Heart left ventricle (tissue), 13 donors: ENCODE measurements around the gene CLCN3.

ENCODE experiments used
- POLR2A ChIP-seq, 2 donors: fragments of 450-650 bp; IDR thresholded peaks; one replicate each; pipeline ENCODE4 v1.6.1; 2017; ENCODE audit warnings: antibody characterized with exemption in 2 of 2, mild to moderate bottlenecking in 2 of 2, moderate library complexity in 2 of 2
- TF ChIP-seq, protein P1 (sequence below), 12 donors: fragments of 200-600 bp; sonication (generic) in 4 of 12; IDR thresholded peaks; one replicate each; pipeline versions ENCODE4 v1.5.0 to v1.8.0; 2018 to 2022; ENCODE audit warnings: antibody characterized with exemption in 12 of 12, mild to moderate bottlenecking in 5 of 12
- donor health status: ischemic (EF 13 %, LVEDD 7.1; RV severe dilation, severe dysfunction).
- donor health status: DM: no; HTN: yes; CAD: no.
- donor health status: DM: no; HTN: no; CAD: no.
- donor health status: ischemic (EF 25% LVEDD 6.9; RV normal size, moderate dysfunction).
- donor health status: ischemic (EF 25% LVEDD 5.7; RV mildly dilated, moderate dysfunction).
- donor health status: ischemic (EF 35%, LVEDD 5.7; RV mildly dilated, moderate dysfunction).
- donor health status: nonischemic (EF 11% LVEDD 7.7; RV severe dilation, severe dysfunction).
- donor health status: DM: yes; HTN: yes; CAD: no.
- donor health status: PGD.
- donor health status: ischemic (EF 29% LVEDD 5.4; RV normal size, mild dysfunction).
- donor health status: nonischemic (EF 23%, LVEDD 6.1; RV moderate dilation, normal function).

DNA sequence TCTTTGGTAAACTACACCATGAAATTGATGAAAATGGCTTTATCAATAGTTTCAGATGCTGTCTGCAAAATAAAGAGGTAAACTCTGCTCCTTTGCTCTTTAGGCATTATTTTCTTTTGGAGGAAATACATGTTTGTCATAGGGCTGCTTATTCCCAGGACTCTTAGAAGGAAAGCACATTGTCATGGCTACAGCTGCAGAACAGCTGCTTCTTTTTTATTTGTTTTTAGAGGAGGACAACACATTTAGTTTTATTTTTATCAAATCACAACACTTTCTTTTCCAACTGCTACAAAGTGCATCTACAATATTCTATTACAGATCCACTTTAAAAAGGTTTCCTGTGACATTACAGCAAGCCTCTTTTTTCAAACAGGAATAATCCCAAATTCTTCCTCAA is 150.0 kb downstream of the CLCN3 start:
- no peak for TF ChIP-seq POLR2A (IDR thresholded peaks at IDR 0.05)
- TF ChIP-seq, protein P1, sequence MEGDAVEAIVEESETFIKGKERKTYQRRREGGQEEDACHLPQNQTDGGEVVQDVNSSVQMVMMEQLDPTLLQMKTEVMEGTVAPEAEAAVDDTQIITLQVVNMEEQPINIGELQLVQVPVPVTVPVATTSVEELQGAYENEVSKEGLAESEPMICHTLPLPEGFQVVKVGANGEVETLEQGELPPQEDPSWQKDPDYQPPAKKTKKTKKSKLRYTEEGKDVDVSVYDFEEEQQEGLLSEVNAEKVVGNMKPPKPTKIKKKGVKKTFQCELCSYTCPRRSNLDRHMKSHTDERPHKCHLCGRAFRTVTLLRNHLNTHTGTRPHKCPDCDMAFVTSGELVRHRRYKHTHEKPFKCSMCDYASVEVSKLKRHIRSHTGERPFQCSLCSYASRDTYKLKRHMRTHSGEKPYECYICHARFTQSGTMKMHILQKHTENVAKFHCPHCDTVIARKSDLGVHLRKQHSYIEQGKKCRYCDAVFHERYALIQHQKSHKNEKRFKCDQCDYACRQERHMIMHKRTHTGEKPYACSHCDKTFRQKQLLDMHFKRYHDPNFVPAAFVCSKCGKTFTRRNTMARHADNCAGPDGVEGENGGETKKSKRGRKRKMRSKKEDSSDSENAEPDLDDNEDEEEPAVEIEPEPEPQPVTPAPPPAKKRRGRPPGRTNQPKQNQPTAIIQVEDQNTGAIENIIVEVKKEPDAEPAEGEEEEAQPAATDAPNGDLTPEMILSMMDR (IDR thresholded peaks at IDR 0.05), result no peak
